Uterus (tissue), 4 donors: Measurements from ENCODE around the gene ATP8B1. TPM values are rescaled to one million over a fixed set of nuclear protein-coding genes. Genes with fewer than 3 reads are reported as not detected.

Experiments
- DNase-seq, 2 donors: peaks; one replicate each; pipeline ENCODE4 v3.0.0-alpha.2; 2019 to 2020
- H3K27ac ChIP-seq, 2 donors: fragments of 200-600 bp; sonication (generic); 1 replicate in 1 of 2; 2 replicates in 1 of 2; pipeline ENCODE4 v1.5.1; 2016 to 2018
- H3K27me3 ChIP-seq, 2 donors: fragments of 200-600 bp; sonication (generic); one replicate each; pipeline ENCODE4 v1.5.1; 2018 to 2019; ENCODE audit warnings: control low read depth in 1 of 2
- H3K36me3 ChIP-seq, 2 donors: fragments of 200-600 bp; sonication (generic); one replicate each; pipeline ENCODE4 v1.5.1; 2019; ENCODE audit warnings: control low read depth in 1 of 2
- H3K4me1 ChIP-seq, 2 donors: fragments of 200-600 bp; sonication (generic); one replicate each; pipeline ENCODE4 v1.5.1; 2018 to 2019; ENCODE audit warnings: control low read depth in 1 of 2
- H3K4me3 ChIP-seq, 2 donors: fragments of 200-600 bp; sonication (generic); 1 replicate in 1 of 2; 2 replicates in 1 of 2; pipeline ENCODE4 v1.5.1; 2018 to 2019; ENCODE audit warnings: mild to moderate bottlenecking in 1 of 2
- H3K9me3 ChIP-seq, 2 donors: fragments of 200-600 bp; sonication (generic); one replicate each; pipeline ENCODE4 v1.5.1; 2019; ENCODE audit warnings: control low read depth in 1 of 2
- POLR2A ChIP-seq, 2 donors: fragments of 450-650 bp; IDR thresholded peaks; one replicate each; pipeline ENCODE4 v1.6.1; 2016; ENCODE audit warnings: antibody characterized with exemption in 2 of 2, mild to moderate bottlenecking in 1 of 2, moderate library complexity in 1 of 2
- intact Hi-C: fragments of 100-400 bp; cut with DNase I; formaldehyde crosslinking; loops from one replicate; pipeline ENCODE4 v1.15.1; 2023; ENCODE audit warnings: low total_unique reads
- total RNA-seq, 4 donors: library from RNA; depleted of rRNA in 3 of 4; stranded (reverse); fragments of >200 nt in 3 of 4; gene quantifications; one replicate each; pipeline versions ENCODE4 v1.1.0 to v1.2.4, GENCODE V29; 2014 to 2023
- TF ChIP-seq, protein P1 (sequence below), 4 experiments: fragments of 200-600 bp in 2 of 4; fragments of 450-650 bp in 2 of 4; sonication (generic) in 2 of 4; IDR thresholded peaks; one replicate each; pipeline ENCODE4 v1.5.1; 2016 to 2019; ENCODE audit warnings: antibody characterized with exemption in 4 of 4, mild to moderate bottlenecking in 2 of 4, moderate library complexity in 1 of 4
- donor health status: DM: yes; HTN: yes; CAD: no.

ATP8B1 gene
- total RNA-seq, 4 donors from 2014 or later, result 18.4 to 24.9 (median 22.1) TPM

DNA sequence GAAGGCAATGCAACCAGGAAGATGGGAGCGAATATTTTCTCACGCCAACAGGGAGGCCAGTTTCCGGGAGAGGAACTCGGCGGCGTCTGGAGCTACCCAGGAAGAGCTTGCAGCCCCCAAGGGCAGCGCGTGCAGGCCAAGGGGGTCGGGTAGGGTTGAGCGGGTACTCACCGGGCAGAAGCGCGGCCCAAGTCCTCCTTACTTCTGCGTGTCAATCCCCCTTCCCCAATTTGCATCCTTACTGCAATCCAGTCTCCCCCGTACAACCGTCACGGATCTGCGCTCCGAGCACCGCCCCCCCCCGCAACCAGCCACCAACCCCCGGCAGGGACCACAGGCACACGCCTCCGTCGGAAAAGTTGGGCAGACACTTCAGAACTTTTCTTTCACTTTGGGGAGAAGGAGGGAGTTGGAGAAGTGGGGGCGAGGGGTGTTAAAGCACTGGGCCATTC lies 1.3 kb downstream of the ATP8B1 start:
- Histone ChIP-seq H3K4me1 (no peaks in the 10 kb centered on the region), H3K36me3 (no peaks in the 10 kb centered on the region), H3K27ac (peak overlapping the region; percentile 81 to 90), H3K27me3 (no peaks in the 10 kb centered on the region), H3K4me3 (peak overlapping the region; percentile 59 to 69), H3K9me3 (no peaks in the 10 kb centered on the region)
- DNase-seq, result no peak
- TF ChIP-seq, protein P1, sequence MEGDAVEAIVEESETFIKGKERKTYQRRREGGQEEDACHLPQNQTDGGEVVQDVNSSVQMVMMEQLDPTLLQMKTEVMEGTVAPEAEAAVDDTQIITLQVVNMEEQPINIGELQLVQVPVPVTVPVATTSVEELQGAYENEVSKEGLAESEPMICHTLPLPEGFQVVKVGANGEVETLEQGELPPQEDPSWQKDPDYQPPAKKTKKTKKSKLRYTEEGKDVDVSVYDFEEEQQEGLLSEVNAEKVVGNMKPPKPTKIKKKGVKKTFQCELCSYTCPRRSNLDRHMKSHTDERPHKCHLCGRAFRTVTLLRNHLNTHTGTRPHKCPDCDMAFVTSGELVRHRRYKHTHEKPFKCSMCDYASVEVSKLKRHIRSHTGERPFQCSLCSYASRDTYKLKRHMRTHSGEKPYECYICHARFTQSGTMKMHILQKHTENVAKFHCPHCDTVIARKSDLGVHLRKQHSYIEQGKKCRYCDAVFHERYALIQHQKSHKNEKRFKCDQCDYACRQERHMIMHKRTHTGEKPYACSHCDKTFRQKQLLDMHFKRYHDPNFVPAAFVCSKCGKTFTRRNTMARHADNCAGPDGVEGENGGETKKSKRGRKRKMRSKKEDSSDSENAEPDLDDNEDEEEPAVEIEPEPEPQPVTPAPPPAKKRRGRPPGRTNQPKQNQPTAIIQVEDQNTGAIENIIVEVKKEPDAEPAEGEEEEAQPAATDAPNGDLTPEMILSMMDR (IDR thresholded peaks at IDR 0.05), result no peak
- no peak for TF ChIP-seq POLR2A (IDR thresholded peaks at IDR 0.05)
- intact Hi-C loops, result loop anchor here (10.0 kb wide), 1 partner anchor 167 kb away; no protein-coding TSS in a partner anchor

DNA sequence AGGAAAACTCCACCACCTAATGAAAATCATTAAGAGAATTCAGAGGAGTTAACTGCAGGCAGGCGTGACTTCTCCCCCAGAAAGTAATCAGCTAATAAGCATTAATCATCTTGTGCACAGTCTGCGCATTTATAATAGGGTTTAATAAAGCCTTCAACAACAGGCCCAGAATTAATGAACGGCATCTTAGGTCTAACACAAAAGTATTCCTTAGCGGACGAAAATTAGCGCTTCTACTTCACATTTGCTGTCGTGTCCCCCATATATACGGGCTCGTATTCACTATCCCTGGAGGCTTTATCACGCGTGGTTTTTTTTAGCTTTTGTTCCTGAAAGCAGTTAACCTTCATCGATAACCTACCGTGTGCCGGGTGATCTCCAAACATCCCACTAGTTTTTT lies 1.8 kb downstream of the ATP8B1 start:
- no peaks in the 10 kb centered on the region for H3K27me3 ChIP-seq
- H3K4me1 ChIP-seq, result no peaks in the 10 kb centered on the region
- H3K4me3 ChIP-seq, result peak overlapping the region; percentile 59 to 69
- no peak for DNase-seq
- peak overlapping the region; percentile 81 to 90 for H3K27ac ChIP-seq
- TF ChIP-seq, protein P1 (IDR thresholded peaks at IDR 0.05), result no peak
- no peak for TF ChIP-seq POLR2A (IDR thresholded peaks at IDR 0.05)
- no peaks in the 10 kb centered on the region for H3K9me3 ChIP-seq
- no peaks in the 10 kb centered on the region for H3K36me3 ChIP-seq
- intact Hi-C loops, result loop anchor here (10.0 kb wide), 1 partner anchor 167 kb away; no protein-coding TSS in a partner anchor

DNA sequence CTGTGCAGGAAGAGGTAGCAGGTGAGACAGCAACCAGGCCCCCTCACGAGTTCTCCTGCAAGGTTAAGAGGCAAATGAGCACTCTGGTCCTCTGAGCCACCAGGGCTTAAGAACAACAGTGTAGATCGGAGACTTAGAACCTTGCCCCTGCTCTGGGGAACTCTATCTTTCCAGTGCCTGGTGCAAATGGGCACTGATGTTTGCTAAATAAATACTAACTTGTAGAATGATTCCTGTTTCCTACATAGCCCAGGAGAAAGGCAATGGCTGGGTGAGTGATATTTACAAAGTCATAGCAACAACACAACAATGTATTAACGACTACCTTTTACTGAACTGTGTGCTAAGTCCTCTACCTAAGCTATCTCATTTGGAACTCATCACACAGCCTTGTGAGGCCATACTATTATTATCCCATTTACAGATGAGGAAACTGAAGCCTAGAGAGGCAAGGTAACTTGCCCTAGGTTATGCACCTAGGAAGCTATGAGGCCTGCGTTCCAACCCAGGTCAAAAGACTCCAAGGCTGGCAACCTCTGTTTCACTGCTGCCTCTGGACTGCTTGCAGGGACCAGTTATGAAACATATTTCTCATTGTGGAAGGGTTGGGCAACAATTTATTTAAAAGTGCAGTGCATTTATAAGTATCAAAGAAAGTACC lies 4.3 kb downstream of the ATP8B1 start:
- Histone ChIP-seq H3K27ac (peak overlapping the region in 1 of 2 donors; percentile 7), H3K4me1 (peaks cover 0 to 1% of the 10 kb centered on the region in 2 donors), H3K27me3 (no peaks in the 10 kb centered on the region), H3K4me3 (no peak overlapping the region), H3K9me3 (no peaks in the 10 kb centered on the region), H3K36me3 (no peaks in the 10 kb centered on the region)
- intact Hi-C loops, result no loop called here
- TF ChIP-seq POLR2A (IDR thresholded peaks at IDR 0.05), result no peak
- TF ChIP-seq, protein P1 (IDR thresholded peaks at IDR 0.05), result no peak
- DNase-seq, result no peak

DNA sequence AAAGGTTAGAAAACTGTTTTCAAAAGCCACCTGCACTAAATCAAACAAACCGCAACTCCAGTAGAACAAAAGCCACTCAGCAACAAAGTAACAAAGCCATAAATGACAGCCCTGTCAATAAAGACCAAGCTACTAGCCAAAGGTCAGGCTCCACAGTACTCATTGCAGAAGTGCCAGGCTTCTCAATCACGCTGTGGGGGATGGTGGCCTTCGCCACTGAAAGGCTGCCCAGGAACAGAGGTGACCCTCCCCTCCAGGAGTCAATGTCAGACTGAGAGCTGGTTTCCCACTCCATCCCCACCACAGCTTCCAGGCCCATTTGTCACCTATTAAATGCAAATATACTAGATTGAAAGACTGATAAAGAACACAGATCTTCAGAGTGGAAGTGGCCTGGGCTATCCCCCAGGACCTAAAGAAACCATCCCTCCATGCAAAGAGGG lies 5.9 kb downstream of the ATP8B1 start:
- Histone ChIP-seq H3K9me3 (no peaks in the 10 kb centered on the region), H3K4me3 (no peak overlapping the region), H3K36me3 (no peaks in the 10 kb centered on the region), H3K4me1 (peaks cover 0 to 5% of the 10 kb centered on the region in 2 donors), H3K27ac (no peak overlapping the region), H3K27me3 (no peaks in the 10 kb centered on the region)
- no peak for TF ChIP-seq POLR2A (IDR thresholded peaks at IDR 0.05)
- TF ChIP-seq, protein P1 (IDR thresholded peaks at IDR 0.05), result no peak
- no peak for DNase-seq
- intact Hi-C loops, result no loop called here

DNA sequence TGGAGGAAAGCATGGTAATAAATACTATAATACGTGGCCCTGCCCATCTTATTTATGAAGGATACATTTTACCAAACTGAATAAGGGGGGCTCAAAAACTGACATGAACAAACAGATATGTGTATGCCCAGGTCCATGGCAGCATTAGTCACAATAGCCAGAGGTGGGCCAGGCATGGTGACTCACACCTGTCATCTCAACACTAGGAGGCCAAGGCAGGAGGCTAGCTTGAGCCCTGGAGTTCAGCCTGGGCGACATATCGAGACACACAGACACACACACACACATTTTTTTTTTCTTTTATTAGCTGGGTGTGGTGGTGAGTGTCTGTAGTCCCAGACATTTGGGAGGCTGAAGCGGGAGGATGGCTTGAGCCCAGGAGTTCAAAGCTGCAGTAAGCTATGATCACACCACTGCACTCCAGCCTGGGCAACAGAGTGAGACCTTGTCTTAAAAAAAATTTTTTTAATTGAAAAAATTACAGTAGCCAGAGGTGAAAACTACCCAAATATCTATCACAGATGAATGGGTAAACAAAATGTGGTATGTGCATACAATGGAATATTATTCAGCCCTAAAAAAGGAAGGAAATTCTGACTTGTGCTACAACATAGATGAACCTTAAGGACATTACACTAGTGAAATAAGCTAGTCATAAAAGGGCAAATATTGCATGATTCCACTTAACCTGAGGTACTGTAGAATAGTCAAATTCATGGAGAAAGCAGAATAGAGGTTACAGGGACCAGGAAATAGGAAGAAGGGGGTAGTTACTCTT lies 8.0 kb downstream of the ATP8B1 start:
- peak overlapping the region in 1 of 2 donors; percentile 98 for H3K27ac ChIP-seq
- no peak for TF ChIP-seq POLR2A (IDR thresholded peaks at IDR 0.05)
- TF ChIP-seq, protein P1 (IDR thresholded peaks at IDR 0.05), result no peak
- no peak overlapping the region for H3K4me3 ChIP-seq
- H3K27me3 ChIP-seq, result no peaks in the 10 kb centered on the region
- no peak for DNase-seq
- H3K4me1 ChIP-seq, result peaks cover 0 to 5% of the 10 kb centered on the region in 2 donors
- H3K9me3 ChIP-seq, result no peaks in the 10 kb centered on the region
- intact Hi-C loops, result no loop called here
- no peaks in the 10 kb centered on the region for H3K36me3 ChIP-seq
